Immature natural killer cell (primary cell): ENCODE measurements around the gene RGS11. TPM values are rescaled to one million over a fixed set of nuclear protein-coding genes. Genes with fewer than 3 reads are reported as not detected.

Source experiments
- DNase-seq, 3 donors: peaks; one replicate each; pipeline ENCODE4 v3.0.0; 2022; ENCODE audit warnings: mixed read lengths in 1 of 3
- H3K27ac Mint-ChIP-seq, 6 donors: one replicate each; pipeline ENCODE4 v1.8.0; 2020; ENCODE audit warnings: mixed read lengths in 6 of 6, mild to moderate bottlenecking in 5 of 6, inconsistent platforms in 4 of 6, moderate library complexity in 3 of 6
- H3K27me3 Mint-ChIP-seq, 3 donors: one replicate each; pipeline ENCODE4 v1.8.0; 2020 to 2021; ENCODE audit warnings: low read depth in 3 of 3, mild to moderate bottlenecking in 3 of 3, mixed read lengths in 3 of 3, moderate library complexity in 3 of 3, inconsistent platforms in 1 of 3
- H3K36me3 Mint-ChIP-seq, 3 donors: one replicate each; pipeline ENCODE4 v1.8.0; 2020; ENCODE audit warnings: mixed read lengths in 3 of 3, inconsistent platforms in 2 of 3, mild to moderate bottlenecking in 2 of 3
- H3K4me1 Mint-ChIP-seq, 2 donors: one replicate each; pipeline ENCODE4 v1.8.0; 2020; ENCODE audit warnings: inconsistent platforms in 2 of 2, mild to moderate bottlenecking in 2 of 2, mixed read lengths in 2 of 2, moderate library complexity in 1 of 2
- H3K4me3 Mint-ChIP-seq, 5 donors: one replicate each; pipeline ENCODE4 v1.8.0; 2020; ENCODE audit warnings: mild to moderate bottlenecking in 5 of 5, mixed read lengths in 5 of 5, inconsistent platforms in 3 of 5, moderate library complexity in 3 of 5
- H3K9me3 Mint-ChIP-seq, 6 donors: one replicate each; pipeline ENCODE4 v1.8.0; 2020; ENCODE audit warnings: mild to moderate bottlenecking in 6 of 6, mixed read lengths in 6 of 6, inconsistent platforms in 4 of 6, moderate library complexity in 3 of 6
- polyA plus RNA-seq, 3 donors: library from polyadenylated mRNA; unstranded; fragments of 300-500 nt; fragmentation: Illumina TruSeq; gene quantifications; one replicate each; pipeline ENCODE4 v1.2.3, GENCODE V29; 2021

The RGS11 gene
- polyA plus RNA-seq, 3 donors from 2014 or later = not detected

DNA sequence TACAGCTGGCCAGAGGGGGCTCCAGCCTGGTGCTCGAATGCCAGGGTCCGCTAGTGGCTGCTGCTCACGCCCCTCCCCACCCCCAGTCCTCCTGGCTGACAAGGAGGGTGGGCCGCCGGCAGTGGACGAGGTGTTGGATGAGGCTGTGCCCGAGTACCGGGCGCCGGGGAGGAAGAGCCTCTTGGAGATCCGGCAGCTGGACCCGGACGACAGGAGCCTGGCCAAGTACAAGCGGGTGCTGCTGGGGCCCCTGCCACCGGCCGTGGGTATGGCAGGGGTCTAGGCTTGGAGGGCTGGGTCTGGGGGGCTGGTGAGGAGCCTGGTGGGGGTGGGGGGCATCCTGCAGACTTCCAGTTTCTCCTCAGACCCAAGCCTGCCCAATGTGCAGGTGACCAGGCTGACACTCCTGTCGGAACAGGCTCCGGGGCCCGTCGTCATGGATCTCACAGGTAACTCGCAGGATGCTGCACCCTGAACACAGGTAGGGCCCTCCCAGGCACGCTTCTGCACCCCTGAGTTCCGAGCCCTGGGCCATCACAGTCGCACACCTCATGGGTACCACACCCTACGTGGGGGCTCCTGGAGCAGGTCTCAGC is 6.0 kb upstream of the RGS11 start:
- no peak overlapping the region for H3K4me3 Mint-ChIP-seq
- peaks cover 0 to 4% (median 0%) of the 10 kb centered on the region in 3 donors for H3K36me3 Mint-ChIP-seq
- DNase-seq = no peak
- H3K9me3 Mint-ChIP-seq = no peaks in the 10 kb centered on the region
- no peak overlapping the region for H3K27ac Mint-ChIP-seq
- H3K4me1 Mint-ChIP-seq = peaks cover 10 to 12% of the 10 kb centered on the region in 2 donors
- H3K27me3 Mint-ChIP-seq = peaks cover 10 to 15% (median 12%) of the 10 kb centered on the region in 3 donors

GRCh38 chr16:280991-281659 is 5.4 kb upstream of the RGS11 start:
- no peak overlapping the region for H3K4me3 Mint-ChIP-seq
- no peaks in the 10 kb centered on the region for H3K36me3 Mint-ChIP-seq
- peaks cover 10 to 12% of the 10 kb centered on the region in 2 donors for H3K4me1 Mint-ChIP-seq
- peaks cover 6 to 12% (median 12%) of the 10 kb centered on the region in 3 donors for H3K27me3 Mint-ChIP-seq
- no peaks in the 10 kb centered on the region for H3K9me3 Mint-ChIP-seq
- H3K27ac Mint-ChIP-seq = no peak overlapping the region
- no peak for DNase-seq

DNA sequence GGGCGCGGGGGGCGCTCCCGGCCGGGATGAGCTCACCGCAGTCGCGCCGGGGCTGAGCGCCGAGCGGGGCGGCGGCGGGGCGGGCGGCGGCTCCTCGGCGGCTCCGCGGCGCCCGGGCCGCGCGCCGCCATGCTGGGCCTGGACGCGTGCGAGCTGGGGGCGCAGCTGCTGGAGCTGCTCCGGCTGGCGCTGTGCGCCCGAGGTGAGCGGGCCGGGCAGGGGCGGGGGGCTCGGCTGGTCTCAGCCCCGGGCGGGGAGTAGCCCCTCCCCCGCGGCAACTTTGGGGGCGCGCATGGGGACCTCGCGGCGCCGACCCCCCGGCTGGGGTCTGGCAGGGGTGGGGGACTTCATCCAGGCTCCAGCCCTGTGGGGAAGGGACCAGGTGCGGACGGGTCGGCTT is 4.8 kb upstream of the RGS11 start, which contains the start of gene ARHGDIG:
Gene ARHGDIG (plus strand): TSS at position 40 of the 400 bp plus-strand sequence. CDS start 90 bp downstream, at position 130.
- DNase-seq = no peak
- Mint-ChIP-seq H3K36me3 (no peaks in the 10 kb centered on the region), H3K4me1 (peaks cover 10 to 13% of the 10 kb centered on the region in 2 donors), H3K27ac (no peak within 1 kb of the TSS), H3K9me3 (no peaks in the 10 kb centered on the region), H3K27me3 (peaks cover 6 to 12% (median 12%) of the 10 kb centered on the region in 3 donors), H3K4me3 (no peak within 1 kb of the TSS)

DNA sequence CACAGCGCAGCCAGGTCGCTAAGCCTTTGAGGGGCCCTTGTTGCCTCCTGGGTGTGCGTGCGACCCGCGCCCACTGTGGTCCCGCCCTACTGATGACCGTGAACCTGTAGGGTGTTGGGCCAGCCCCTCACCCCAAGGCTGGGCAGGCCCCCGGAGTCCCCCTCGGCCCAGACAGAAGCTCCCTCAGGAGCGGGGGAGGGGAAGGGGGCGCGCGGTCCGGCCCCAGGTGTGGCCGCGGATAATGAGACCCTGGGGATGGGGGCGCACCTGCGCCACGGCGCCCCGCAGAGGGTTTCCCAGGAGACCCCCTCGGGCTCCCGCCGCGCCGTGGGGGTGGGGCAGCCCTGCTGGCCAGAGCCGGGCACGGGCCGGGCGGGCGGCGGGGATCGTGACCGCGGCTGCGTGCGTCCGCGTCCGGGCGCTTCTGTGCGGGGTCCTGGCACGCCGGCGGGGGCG is 4.3 kb upstream of the RGS11 start:
- Mint-ChIP-seq H3K4me1 (peaks cover 10 to 13% of the 10 kb centered on the region in 2 donors), H3K4me3 (no peak overlapping the region), H3K27ac (no peak overlapping the region), H3K9me3 (no peaks in the 10 kb centered on the region), H3K27me3 (peaks cover 6 to 15% (median 12%) of the 10 kb centered on the region in 3 donors), H3K36me3 (no peaks in the 10 kb centered on the region)
- DNase-seq = no peak

DNA sequence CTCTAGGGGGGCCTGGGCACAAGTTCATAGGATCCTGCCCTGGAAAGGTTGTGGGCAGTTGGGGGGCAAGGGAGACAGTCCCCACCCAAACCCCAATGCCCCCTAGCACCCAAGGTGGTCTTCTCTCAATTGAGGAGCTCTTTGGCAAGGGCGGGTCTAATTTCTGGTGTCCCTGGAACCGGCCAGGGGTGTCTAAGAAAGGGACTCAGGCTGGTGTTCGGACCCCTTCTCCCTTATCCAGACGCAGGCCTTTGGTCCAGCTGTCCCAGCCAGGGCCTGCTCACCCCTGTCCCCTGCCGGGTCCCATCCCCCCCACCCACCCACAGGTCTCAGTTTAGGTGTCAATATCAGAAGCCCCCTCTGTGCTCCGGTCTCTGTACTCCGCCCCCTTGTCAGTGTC is 3.8 kb upstream of the RGS11 start:
- no peak for DNase-seq
- Mint-ChIP-seq H3K36me3 (no peaks in the 10 kb centered on the region), H3K9me3 (no peaks in the 10 kb centered on the region), H3K27me3 (peaks cover 8 to 15% (median 12%) of the 10 kb centered on the region in 3 donors), H3K27ac (no peak overlapping the region), H3K4me1 (peaks cover 10 to 13% of the 10 kb centered on the region in 2 donors), H3K4me3 (no peak overlapping the region)

- Mint-ChIP-seq H3K27me3 (peaks cover 8 to 15% (median 12%) of the 10 kb centered on the region in 3 donors), H3K27ac (no peak overlapping the region), H3K4me1 (peaks cover 10 to 13% of the 10 kb centered on the region in 2 donors), H3K9me3 (no peaks in the 10 kb centered on the region), H3K36me3 (no peaks in the 10 kb centered on the region), H3K4me3 (peak overlapping the region in 3 of 5 donors; percentile 1 to 24 (median 18))
- DNase-seq = peak; percentile 38 to 44 (median 41)
These were observed 3.2 kb upstream of the RGS11 start for GRCh38 chr16:278863-279366.

- no peaks in the 10 kb centered on the region for H3K36me3 Mint-ChIP-seq
- H3K27me3 Mint-ChIP-seq = peaks cover 7 to 12% (median 8%) of the 10 kb centered on the region in 3 donors
- no peak for DNase-seq
- peaks cover 10 to 13% of the 10 kb centered on the region in 2 donors for H3K4me1 Mint-ChIP-seq
- no peaks in the 10 kb centered on the region for H3K9me3 Mint-ChIP-seq
- no peak overlapping the region for H3K27ac Mint-ChIP-seq
- H3K4me3 Mint-ChIP-seq = peak overlapping the region; percentile 53 to 68 (median 60)
These were observed 808 bp upstream of the RGS11 start for GRCh38 chr16:276426-277077.

- peak overlapping the region in 3 of 5 donors; percentile 36 to 46 (median 38) for H3K4me3 Mint-ChIP-seq
- H3K27me3 Mint-ChIP-seq = peaks cover 6 to 12% (median 6%) of the 10 kb centered on the region in 3 donors
- DNase-seq = no peak
- H3K27ac Mint-ChIP-seq = no peak overlapping the region
- H3K36me3 Mint-ChIP-seq = no peaks in the 10 kb centered on the region
- no peaks in the 10 kb centered on the region for H3K9me3 Mint-ChIP-seq
- peaks cover 10 to 13% of the 10 kb centered on the region in 2 donors for H3K4me1 Mint-ChIP-seq
These were observed 603 bp downstream of the RGS11 start for GRCh38 chr16:275041-275641.

- no peak for DNase-seq
- H3K27ac Mint-ChIP-seq = no peak overlapping the region
- H3K4me3 Mint-ChIP-seq = no peak overlapping the region
- no peaks in the 10 kb centered on the region for H3K36me3 Mint-ChIP-seq
- H3K4me1 Mint-ChIP-seq = peaks cover 3 to 6% of the 10 kb centered on the region in 2 donors
- peaks cover 6 to 8% (median 6%) of the 10 kb centered on the region in 3 donors for H3K27me3 Mint-ChIP-seq
- no peaks in the 10 kb centered on the region for H3K9me3 Mint-ChIP-seq
These were observed 2.0 kb downstream of the RGS11 start for GRCh38 chr16:273547-274421.

DNA sequence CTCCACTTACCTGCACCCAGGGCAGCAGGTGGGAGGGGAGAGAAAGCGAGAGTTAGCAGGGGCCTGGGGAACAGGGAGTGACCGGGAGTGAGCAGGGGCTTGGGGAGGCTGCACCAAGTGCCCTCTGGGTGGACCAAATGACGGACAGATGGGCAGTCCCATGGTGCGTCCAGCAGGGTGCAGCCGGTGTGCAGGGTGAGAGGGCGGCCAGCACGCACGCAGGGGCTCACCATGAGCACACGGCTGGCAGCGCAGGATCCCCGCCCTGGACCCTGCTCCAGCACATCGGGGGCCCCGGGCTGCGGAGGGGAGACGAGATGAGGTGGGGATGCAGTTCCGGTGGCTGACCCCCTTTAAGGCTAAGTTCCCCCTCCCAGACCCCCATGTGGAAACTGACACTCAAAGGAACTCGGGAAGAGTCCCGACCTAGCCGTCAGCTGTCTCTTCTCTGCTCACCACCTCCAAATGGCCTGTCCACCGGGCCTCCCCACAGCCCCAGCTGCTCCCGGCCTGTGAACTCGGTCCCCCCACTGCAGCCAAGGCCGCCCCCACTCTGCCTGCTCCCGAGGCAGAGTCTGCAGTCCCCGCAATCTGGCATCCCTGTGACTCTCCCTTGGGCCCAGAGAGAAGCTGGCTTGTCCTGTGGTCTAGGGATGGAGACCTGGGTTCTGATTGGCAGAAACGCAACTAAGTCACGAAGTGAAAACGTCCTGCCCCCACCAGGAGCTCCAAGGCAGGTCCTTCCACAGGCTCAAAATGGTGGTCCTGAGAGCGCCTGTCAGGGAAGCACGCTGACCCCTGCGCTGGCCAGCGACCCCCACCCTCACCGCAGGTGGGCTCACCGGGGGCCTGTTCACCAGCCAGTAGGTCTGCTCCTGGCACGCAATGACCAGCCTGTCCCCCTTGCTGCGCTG is 2.9 kb downstream of the RGS11 start:
- Mint-ChIP-seq H3K4me1 (peaks cover 0 to 5% of the 10 kb centered on the region in 2 donors), H3K36me3 (no peaks in the 10 kb centered on the region), H3K9me3 (no peaks in the 10 kb centered on the region), H3K27ac (no peak overlapping the region), H3K4me3 (no peak overlapping the region), H3K27me3 (peaks cover 5 to 7% (median 6%) of the 10 kb centered on the region in 3 donors)
- no peak for DNase-seq

DNA sequence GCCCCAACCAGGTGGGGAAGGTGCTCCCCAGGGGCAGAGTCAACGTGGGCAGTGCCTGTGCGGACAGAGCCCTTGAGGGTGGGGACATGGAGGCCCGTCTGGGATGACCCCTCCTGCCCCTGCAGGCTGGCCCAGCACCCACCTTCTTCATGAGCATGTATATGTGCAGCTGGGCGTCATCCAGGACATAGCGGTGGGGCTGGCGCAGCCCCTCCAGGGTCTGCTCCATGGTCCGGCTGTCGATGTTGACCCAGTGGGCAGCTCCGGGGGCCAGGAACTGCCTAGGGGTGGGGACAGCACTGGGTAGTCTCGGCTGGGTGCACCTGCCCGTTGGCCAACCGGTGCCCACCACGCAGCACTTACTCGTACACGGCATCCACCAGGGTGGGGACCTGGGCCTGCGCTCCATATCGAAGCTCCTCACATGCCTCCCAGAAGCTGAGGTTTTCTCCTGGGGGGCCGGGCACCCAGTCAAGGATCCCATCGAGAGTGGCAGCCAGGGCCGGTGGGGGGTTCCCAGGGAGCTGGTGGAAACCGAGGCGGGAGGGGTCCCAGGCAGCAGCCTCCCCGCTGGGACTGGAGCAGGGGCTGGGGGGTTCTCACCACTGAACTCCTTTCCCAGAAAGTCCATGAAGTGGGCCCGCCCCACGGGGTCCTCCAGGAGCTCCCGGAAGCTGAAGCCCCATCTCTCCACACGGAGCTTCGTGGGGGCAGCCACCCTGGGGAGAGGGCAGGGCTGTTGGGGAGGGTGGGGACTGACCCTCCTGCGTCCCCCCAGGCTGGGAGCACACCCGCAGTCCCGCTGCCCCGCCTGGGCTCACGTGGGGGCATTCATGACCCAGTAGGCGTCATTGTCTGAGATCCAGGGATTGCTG is 5.1 kb downstream of the RGS11 start:
- Mint-ChIP-seq H3K4me1 (peaks cover 0 to 2% of the 10 kb centered on the region in 2 donors), H3K9me3 (no peaks in the 10 kb centered on the region), H3K36me3 (no peaks in the 10 kb centered on the region), H3K4me3 (no peak overlapping the region), H3K27ac (no peak overlapping the region), H3K27me3 (peaks cover 2 to 5% (median 4%) of the 10 kb centered on the region in 3 donors)
- DNase-seq = no peak
